BJ (cell line): ENCODE results near the gene SLC3A2. TPM values are rescaled to one million over a fixed set of nuclear protein-coding genes. Genes with fewer than 3 reads are reported as not detected.

Experiments used
- CTCF ChIA-PET: fragments of 350-600 bp; formaldehyde crosslinking; extraction: SDS; loops from one replicate; lab custom pipeline; 2021; ENCODE audit warnings: antibody characterized with exemption, inconsistent platforms; lab: Yijun Ruan, JAX
- POLR2A ChIA-PET: fragments of 300-600 bp; sonication (Branson Sonifier 250); formaldehyde crosslinking; extraction: SDS; loops from one replicate; lab custom pipeline; 2021; ENCODE audit warnings: antibody characterized with exemption; lab: Charles Lee
- DNase-seq: peaks from one replicate; pipeline ENCODE4 v3.0.0-alpha.2; 2011; ENCODE audit warnings: low read depth
- H3K27me3 ChIP-seq: 2 replicates; pipeline ENCODE4 v1.6.0; 2011; ENCODE audit warnings: low read length; ENCODE audit not compliant: control insufficient read depth, insufficient read depth
- H3K36me3 ChIP-seq: 2 replicates; pipeline ENCODE4 v1.5.1; 2011; ENCODE audit warnings: low read length; ENCODE audit not compliant: control insufficient read depth, insufficient read depth
- H3K4me3 ChIP-seq: 2 replicates; pipeline ENCODE4 v1.5.1; 2011; ENCODE audit warnings: low read depth, mild to moderate bottlenecking, control low read depth, low read length
- polyA plus RNA-seq: library from polyadenylated mRNA; depleted of rRNA; stranded (reverse); fragments of >200 nt; gene quantifications from 2 replicates; pipeline ENCODE4 v1.2.3, GENCODE V29; 2011
- TF ChIP-seq, protein P1 (sequence below): IDR thresholded peaks from 2 replicates; pipeline ENCODE4 v1.5.1; 2011; ENCODE audit warnings: low read depth, mild to moderate bottlenecking, control low read depth, inconsistent platforms, low read length, moderate library complexity; ENCODE audit not compliant: insufficient read depth

The SLC3A2 gene
- polyA plus RNA-seq, 1 experiment, result 535 TPM

DNA sequence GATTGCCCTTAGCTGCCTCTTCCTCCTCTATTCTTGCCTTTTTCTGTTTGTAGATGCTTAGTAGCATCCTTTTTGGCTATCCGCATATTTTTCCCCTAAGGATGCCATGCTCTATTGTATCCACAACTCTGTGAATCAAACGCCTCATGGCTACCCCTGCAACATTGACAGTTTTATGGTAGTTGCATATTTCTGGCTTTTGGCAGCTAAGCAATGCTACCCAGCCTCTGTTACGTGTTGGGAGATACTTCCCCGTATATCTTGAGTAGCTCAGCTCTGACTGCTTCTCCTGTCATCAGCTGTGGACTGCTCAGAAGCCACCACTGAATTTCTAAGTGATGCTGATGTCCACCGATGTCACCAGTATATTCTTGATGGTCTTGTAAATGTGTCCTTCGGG, 15.1 kb upstream of the SLC3A2 start:
- CTCF ChIA-PET, result interaction anchor here (1.1 to 5.7 kb wide), 4 partner anchors 9 to 79 kb away, joined by 3 to 76 read pairs (median 6); partner anchors contain the start of gene TMEM179B
- POLR2A ChIA-PET, result interaction anchor here (0.6 kb wide), 1 partner anchor 186 kb away, joined by 7 read pairs; no protein-coding TSS in a partner anchor
- Histone ChIP-seq H3K4me3 (no peak overlapping the region), H3K27me3 (no peaks in the 10 kb centered on the region), H3K36me3 (no peaks in the 10 kb centered on the region)
- TF ChIP-seq, protein P1, sequence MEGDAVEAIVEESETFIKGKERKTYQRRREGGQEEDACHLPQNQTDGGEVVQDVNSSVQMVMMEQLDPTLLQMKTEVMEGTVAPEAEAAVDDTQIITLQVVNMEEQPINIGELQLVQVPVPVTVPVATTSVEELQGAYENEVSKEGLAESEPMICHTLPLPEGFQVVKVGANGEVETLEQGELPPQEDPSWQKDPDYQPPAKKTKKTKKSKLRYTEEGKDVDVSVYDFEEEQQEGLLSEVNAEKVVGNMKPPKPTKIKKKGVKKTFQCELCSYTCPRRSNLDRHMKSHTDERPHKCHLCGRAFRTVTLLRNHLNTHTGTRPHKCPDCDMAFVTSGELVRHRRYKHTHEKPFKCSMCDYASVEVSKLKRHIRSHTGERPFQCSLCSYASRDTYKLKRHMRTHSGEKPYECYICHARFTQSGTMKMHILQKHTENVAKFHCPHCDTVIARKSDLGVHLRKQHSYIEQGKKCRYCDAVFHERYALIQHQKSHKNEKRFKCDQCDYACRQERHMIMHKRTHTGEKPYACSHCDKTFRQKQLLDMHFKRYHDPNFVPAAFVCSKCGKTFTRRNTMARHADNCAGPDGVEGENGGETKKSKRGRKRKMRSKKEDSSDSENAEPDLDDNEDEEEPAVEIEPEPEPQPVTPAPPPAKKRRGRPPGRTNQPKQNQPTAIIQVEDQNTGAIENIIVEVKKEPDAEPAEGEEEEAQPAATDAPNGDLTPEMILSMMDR, result no peak
- no peak for DNase-seq

DNA sequence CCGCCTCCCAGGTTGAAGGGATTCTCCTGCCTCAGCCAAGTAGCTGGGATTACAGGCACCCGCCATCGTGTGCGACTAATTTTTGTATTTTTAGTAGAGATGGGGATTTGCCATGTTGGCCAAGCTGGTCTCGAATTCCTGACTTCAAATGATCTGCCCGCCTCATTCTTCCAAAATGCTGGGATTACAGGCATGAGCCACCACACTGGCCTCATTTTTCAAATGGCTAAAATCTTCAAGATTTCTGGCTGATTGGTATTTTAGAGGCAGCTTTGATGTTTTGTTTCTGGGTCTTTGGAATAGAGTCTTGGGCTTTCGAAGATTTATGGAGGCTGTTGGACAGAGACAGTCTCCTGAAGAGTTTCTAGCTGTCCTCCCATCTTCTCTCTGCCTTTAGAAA, 5.8 kb upstream of the SLC3A2 start:
- ChIA-PET POLR2A (no interaction called here), CTCF (interaction anchor here (1.1 to 3.5 kb wide), 3 partner anchors 88 to 562 kb away, joined by 3 to 13 read pairs (median 3); partner anchors contain the start of gene TMEM179B)
- H3K27me3 ChIP-seq, result no peaks in the 10 kb centered on the region
- H3K4me3 ChIP-seq, result no peak overlapping the region
- H3K36me3 ChIP-seq, result no peaks in the 10 kb centered on the region
- no peak for DNase-seq
- TF ChIP-seq, protein P1, result no peak

DNA sequence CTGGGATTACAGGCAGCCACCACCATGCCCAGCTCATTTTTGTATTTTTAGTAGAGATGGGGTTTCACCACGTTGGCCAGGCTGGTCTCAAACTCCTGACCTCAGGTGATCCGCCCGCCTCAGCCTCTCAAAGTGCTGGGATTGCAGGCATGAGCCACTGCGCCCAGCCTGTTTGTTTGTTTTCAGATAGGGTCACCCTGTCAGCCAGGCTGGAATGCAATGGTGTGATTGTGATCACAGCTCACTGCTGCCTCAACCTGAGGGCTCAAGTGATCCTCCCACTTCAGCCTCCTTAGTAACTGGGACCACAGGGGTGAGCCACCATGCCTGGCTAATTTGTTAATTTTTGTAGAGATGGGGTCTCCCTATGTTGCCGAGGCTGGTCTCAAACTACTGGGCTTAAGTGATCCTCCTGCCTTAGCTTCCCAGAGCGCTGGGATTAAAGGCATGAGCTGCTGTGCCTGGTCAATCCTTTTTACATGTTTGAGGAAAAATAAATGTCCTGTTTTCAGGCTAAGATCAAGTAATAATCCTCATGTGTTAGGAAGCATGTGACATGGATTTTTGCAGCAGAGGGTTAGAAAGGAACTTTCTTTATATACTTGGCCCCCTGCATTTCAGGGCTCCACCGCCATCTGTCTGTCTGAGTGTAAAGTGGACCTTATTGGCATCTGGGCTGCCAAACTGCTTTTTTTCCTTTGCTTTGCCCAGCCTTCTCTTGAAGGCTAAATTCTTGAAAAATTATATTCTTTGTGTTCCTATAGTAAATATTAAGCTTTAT, 4.8 kb upstream of the SLC3A2 start:
- no peaks in the 10 kb centered on the region for H3K36me3 ChIP-seq
- TF ChIP-seq, protein P1, result no peak
- no peak overlapping the region for H3K4me3 ChIP-seq
- ChIA-PET CTCF (interaction anchor here (0.7 to 3.5 kb wide), 5 partner anchors 13 to 563 kb away, joined by 3 to 13 read pairs (median 3); partner anchors contain the start of gene TMEM179B), POLR2A (no interaction called here)
- DNase-seq, result no peak
- no peaks in the 10 kb centered on the region for H3K27me3 ChIP-seq

DNA sequence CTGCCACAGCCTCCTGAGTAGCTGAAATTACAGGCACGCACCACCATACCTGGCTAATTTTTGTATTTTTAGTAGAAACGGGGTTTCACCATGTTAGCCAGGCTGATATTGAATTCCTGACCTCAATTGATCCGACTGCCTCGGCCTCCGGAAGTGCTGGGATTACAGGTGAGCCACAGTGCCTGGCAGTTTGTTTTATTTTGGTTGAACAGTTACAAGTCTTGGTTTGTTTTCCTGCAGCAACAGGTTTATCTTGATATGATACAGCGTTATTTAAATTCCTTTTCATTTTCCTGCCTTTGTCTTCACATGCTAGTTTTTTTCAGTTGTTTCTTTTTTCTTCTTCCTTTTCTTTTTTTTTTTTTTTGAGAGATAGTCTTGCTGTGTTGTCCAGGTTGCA, 4.0 kb upstream of the SLC3A2 start:
- CTCF ChIA-PET, result no interaction called here

More for the DNA sequence above, 4.0 kb upstream of the SLC3A2 start:
- Histone ChIP-seq H3K36me3 (no peaks in the 10 kb centered on the region), H3K4me3 (no peak overlapping the region), H3K27me3 (no peaks in the 10 kb centered on the region)
- no peak for DNase-seq
- POLR2A ChIA-PET, result no interaction called here
- TF ChIP-seq, protein P1, result no peak
